GM21786 (cell line): ENCODE data around the gene MRTFA.

Source experiments
- ATAC-seq: cut with Tn5 transposase; IDR thresholded peaks from one replicate; pipeline ENCODE4 v1.9.1; 2021; ENCODE audit not compliant: unreplicated experiment

MRTFA gene

GRCh38 chr22:40472579-40472978 lies 163.9 kb downstream of the MRTFA start:
- ATAC-seq = no peak

GRCh38 chr22:40472051-40472450 lies 164.5 kb downstream of the MRTFA start:
- no peak for ATAC-seq

- no peak for ATAC-seq
These were observed 167.3 kb downstream of the MRTFA start for GRCh38 chr22:40469181-40469580.

GRCh38 chr22:40468616-40469015 lies 167.9 kb downstream of the MRTFA start:
- ATAC-seq = no peak

- ATAC-seq = no peak
These were observed 169.5 kb downstream of the MRTFA start for GRCh38 chr22:40466976-40467375.

- no peak for ATAC-seq
These were observed 172.8 kb downstream of the MRTFA start for GRCh38 chr22:40463683-40464082.

GRCh38 chr22:40463017-40463631 lies 173.4 kb downstream of the MRTFA start:
- no peak for ATAC-seq

DNA sequence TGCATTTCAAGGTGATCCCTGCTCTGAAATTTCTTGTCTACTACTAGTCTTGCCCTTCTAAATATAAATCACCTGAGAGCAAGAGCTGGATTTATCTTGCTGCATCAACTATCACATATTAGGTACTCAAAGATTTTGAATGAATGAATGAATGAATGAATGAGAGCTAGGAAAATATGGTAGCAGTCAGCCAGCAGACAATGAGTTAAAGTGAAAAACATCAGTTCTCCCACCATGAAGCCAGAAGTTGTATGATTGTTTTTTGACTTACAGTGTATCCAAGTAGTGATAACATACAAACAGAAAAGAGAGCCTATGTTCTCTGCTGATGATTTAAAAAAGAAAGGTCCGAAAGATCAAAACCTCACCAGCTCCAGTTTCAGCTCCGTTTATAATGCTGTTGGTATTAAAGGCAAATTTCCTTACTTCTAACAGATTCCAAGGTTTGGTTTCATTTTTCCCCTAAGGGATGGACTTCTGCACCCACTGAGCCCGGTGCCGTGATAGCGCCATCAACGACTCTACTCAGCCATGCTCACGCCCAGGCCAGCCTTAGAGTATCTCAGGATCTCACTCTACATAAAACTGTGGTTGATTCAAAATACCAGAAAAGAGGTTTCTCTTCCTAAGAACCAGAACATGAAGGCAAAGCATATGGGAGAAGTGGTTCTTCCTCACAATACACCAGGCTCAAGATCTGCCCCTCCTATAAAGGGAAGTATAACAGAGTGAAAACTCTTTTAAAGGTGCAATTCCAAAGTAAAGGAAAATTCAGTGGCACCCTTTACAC lies 174.1 kb downstream of the MRTFA start:
- no peak for ATAC-seq

GRCh38 chr22:40453671-40454070 lies 182.8 kb downstream of the MRTFA start:
- no peak for ATAC-seq

DNA sequence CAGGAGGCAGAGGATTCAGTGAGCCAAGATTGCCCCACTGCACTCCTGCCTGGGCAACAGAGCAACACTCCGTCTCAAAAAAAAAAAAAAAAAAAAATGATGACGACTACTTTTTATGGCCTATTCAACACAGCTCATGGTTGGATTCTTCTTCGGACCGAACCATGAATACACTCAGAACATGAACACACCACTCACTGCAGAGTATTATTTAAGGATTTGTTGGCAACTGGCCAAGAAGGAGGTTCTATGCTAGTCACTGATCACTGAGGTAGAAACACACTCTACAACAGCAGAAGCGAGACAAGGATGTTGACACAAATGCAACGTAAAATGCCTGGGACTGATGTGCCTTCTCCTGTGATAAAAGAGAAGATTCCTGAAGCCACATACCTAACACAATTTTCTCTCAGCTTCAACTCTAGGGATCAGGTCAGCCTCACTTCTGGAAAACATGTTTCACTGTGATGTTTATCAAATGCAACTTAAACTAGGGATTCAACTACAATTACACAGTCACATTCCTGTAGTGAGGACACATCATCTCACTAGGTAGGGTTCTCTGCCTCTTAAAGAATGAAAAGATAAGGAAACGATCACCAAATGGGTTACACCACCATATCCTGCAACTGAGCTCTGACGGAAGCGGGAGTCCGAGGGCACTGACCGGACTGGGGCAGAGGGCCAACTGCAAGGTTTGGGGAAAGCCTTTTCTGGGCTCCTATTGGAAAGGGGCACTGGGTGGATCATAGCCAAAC lies 183.6 kb downstream of the MRTFA start:
- ATAC-seq = no peak

DNA sequence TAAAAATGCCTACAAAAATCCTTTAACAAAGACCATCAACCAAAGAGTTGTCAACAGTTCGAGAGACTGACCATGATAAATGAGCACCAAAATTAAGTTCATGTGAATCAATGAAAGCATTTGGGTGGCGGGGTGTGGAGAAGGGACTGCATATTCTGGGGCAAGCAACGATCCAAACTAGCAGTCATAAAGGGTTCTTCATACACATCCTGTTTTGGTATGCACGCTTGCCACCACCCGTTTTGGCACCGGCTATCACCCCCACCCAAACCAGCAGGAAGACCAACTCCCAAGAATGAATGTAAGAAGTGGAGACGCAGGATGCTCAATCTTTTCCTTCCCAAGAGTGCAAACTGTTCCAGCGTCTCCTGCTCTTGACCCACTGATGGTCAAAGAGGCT lies 185.3 kb downstream of the MRTFA start:
- no peak for ATAC-seq

DNA sequence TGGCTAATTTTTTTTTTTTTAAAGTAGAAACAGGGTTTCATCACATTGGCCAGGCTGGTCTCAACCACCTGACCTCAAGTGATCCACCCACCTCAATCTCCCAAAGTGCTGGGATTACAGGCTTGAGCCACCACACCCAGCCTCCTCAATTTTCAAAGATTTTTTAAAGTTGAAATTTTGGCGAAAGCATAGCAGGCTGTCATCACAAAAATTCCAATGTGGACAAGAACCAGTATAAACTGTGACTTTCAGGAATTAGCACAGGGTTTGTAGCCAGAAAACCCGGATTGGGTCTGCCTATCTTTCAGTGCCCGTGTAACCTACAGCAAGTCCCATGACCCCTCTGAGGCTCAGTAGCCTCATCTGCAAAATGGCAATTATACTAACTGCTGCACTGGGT lies 185.9 kb downstream of the MRTFA start:
- no peak for ATAC-seq

GRCh38 chr22:40449676-40450035 lies 186.9 kb downstream of the MRTFA start:
- no peak for ATAC-seq

- no peak for ATAC-seq
These were observed 190.3 kb downstream of the MRTFA start for GRCh38 chr22:40446203-40446602.

DNA sequence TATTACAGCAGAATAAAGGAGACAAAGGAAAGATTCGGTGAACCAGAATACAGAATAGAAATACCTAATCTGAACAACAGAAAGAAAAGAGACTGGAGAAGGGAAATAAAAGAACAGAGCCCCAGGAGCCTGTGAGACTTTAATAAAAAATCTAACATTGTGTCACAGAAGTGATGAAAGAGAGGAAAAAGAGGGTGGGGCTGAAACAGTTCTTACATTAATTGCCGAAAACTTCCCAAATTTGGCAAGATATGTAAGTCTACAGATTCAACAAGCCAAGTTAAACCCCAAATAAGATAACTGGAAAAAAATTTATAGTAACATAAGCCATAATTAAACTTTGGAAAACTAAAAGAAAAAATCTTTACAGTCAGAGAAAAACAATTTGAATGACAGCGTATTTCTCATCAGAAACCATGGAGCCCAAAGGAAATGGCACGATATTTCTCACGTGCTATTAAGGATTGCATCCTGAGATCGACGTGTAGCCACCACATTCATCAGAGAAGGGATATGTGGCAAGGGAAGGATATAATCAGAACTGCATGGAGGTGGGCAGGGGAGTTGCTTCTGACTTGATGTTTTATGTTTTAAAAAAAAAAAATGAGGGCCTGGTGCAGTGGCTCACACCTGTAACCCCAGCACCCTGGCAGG lies 192.2 kb downstream of the MRTFA start:
- no peak for ATAC-seq

- no peak for ATAC-seq
These were observed 192.8 kb downstream of the MRTFA start for GRCh38 chr22:40443732-40444131.

DNA sequence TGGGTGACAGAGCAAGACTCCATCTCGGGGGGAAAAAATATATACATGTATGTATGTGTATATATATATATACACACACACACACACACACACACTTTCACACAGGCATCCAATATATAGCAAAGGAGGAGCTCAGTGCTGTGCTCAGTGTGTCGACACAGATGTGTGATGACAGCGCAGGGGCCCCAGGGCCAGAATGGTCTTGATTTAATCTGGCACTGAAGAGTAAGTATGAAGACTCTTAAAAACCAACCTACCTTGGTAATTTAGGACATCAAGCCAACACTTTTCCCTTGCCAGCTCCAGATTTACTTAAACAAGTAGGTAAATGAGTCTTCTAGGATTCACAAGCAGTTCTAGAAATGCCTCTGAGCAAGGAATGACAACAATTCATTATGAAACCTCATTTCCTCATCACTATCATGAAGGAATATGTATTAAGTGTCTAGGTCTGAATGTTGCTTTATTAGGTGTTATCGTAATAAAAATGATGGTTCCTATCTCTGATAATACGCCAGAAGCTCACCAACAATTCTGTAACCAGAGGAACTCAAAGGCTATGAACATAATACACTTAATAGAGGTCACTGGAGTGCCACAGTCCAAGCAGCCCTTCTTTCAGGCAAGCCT lies 194.6 kb downstream of the MRTFA start:
- ATAC-seq = no peak

DNA sequence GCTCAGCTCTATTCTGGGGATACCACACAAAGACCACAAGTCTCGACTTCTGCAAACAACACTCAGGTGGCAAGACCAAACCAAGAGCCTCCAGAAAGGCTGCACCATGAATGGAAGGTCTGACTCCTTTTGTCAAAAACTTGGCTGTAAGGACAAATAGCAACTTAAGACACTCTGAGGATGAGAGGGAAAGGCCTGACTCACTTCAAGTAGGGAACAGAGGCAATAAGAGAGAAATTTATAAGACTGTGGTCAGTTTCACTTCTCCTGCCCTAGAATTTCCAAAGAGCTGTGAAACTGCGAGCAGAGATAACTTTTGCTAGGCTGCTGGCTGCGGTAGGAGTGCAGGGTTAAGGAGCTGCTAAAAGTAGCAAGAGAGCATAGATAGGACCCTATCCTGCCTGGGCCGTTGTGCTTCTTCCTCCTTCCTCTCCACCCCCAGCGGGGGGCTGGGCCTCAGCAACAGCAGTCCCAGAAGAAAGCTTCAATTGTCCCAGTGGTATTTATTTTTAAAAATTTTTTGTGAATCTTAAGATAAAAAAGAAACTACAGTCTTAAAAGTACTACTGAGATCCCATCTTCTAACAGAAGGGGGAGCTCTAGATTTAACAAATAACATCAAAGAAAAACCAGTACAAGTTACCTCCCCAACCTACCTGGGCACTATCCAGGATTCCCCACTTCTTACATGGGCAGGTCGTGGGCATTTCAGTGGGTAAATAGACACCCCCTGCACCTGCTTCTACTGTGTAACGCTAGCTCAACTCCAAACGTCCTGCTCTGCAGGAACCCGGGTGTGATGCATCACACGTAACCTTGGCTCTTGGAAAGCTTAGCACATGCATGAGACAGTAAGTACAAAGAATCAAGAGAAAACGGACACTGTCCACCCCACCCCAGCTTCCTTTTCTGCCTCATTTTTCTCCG lies 199.8 kb downstream of the MRTFA start:
- peak; percentile 58 for ATAC-seq

DNA sequence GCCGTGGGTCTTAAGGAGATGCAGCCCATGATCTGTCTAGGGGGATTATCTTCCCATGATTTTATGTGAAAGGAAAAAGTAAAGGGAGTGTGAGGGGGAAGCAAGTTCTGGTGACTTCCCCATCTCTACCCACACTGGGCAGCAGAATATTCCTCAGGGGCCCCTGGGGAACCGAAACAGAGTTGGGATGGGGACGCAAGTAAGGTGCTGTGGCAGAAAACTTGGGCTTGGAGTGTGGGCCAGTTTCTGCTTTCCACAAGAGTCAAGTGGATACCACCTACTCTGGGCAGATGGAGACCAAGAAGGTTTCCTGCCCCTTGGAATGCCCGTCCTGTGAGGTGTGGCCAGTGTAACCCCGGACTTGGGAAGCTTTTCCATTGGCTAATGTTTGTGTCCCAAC lies 201.8 kb downstream of the MRTFA start:
- ATAC-seq = no peak

DNA sequence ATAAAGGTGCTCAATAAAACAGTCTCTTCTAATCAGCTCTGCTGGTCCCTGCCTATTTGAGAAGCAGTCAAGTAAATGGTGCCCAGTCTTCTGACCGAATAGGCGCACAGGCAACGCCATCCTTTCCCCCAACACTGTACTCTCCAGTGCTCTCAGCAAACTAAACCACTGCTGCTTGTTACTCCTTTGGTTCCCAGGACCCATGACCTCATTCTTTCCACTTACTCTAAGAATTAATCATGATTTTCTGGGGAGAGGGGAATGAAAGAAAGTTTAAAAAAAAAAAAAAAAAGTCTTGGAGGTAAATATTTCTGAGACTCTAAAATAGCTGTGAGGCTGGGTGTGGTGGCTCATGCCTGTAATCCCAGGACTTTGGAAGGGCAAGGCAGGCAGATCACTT lies 202.4 kb downstream of the MRTFA start:
- ATAC-seq = no peak
